Activated B cell treated with CpG ODN at 0.5 μM for 24 hours (primary cell): Measurements from ENCODE around the gene CHEK2. TPM values are rescaled to one million over a fixed set of nuclear protein-coding genes. Genes with fewer than 3 reads are reported as not detected.
A peak's percentile ranks its signal among the peaks of the same experiment; 100 is the strongest.

ENCODE experiments used
- ATAC-seq: fragments of 200-7000 bp; cut with Tn5 transposase; one replicate; pipeline ENCODE4 v1.10.0; 2021; ENCODE audit warnings: low read depth, mild to moderate bottlenecking, moderate library complexity
- CTCF ChIA-PET: fragments of 350-600 bp; sonication (Branson Sonifier 250); formaldehyde crosslinking; loops from one replicate; lab custom pipeline; 2021; ENCODE audit warnings: antibody characterized with exemption; lab: Charles Lee
- POLR2A ChIA-PET: fragments of 350-600 bp; sonication (Branson Sonifier 250); formaldehyde crosslinking; loops from one replicate; lab custom pipeline; 2021; ENCODE audit warnings: antibody characterized with exemption; lab: Charles Lee
- DNase-seq: peaks from one replicate; pipeline ENCODE4 v3.0.0; 2022
- H3K27ac Mint-ChIP-seq: one replicate; pipeline ENCODE4 v1.8.0; 2020; ENCODE audit warnings: mixed read lengths
- H3K27me3 Mint-ChIP-seq: one replicate; pipeline ENCODE4 v1.8.0; 2021; ENCODE audit warnings: mixed read lengths
- H3K36me3 Mint-ChIP-seq: one replicate; pipeline ENCODE4 v1.8.0; 2021; ENCODE audit warnings: low read depth, mixed read lengths
- H3K4me1 Mint-ChIP-seq: one replicate; pipeline ENCODE4 v1.8.0; 2021; ENCODE audit warnings: mixed read lengths
- H3K4me3 Mint-ChIP-seq: one replicate; pipeline ENCODE4 v1.8.0; 2020; ENCODE audit warnings: mild to moderate bottlenecking, mixed read lengths
- H3K9me3 Mint-ChIP-seq: one replicate; pipeline ENCODE4 v1.8.0; 2020; ENCODE audit warnings: mixed read lengths
- CTCF ChIP-seq: fragments of 200-600 bp; IDR thresholded peaks from one replicate; pipeline ENCODE4 v1.8.0; 2022; ENCODE audit warnings: antibody characterized with exemption, mild to moderate bottlenecking
- intact Hi-C: fragments of 100-400 bp; cut with micrococcal nuclease; formaldehyde crosslinking; loops from one replicate; pipeline ENCODE4 v1.15.1; 2024
- total RNA-seq: library from RNA; stranded (reverse); gene quantifications from 2 replicates; pipeline ENCODE4 v1.2.3, GENCODE V29; 2022

The CHEK2 gene
- total RNA-seq, 1 donor from 2014 or later, result 13.5 TPM

DNA sequence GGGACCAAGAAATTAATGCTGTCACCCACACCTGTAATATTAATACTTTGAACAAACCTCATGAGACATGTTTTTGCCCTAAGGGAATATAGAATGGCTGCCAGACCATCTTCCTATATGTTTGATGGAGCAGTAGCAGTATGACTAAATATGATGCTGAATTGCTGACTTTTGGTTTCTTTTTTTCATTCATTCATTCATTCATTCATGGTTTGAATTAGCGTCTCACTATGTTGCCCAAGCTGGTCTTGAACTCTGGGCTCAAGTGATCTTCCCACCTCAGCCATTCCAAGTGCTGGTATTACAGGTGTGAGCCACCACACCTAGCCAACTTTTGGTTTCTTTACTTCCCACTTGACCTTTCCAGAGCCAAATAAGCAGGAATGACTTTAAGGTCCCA lies 38.7 kb upstream of the CHEK2 start:
- no peak for DNase-seq
- TF ChIP-seq CTCF, result no peak
- Mint-ChIP-seq H3K9me3 (no peaks in the 10 kb centered on the region), H3K4me1 (peaks cover 12% of the 10 kb centered on the region), H3K36me3 (peaks cover 63% of the 10 kb centered on the region), H3K27ac (no peak overlapping the region), H3K4me3 (no peak overlapping the region), H3K27me3 (no peaks in the 10 kb centered on the region)
- ATAC-seq, result no peak
- intact Hi-C loops, result no loop called here
- ChIA-PET CTCF (interaction anchor here (1.8 kb wide), 1 partner anchor 180 kb away, joined by 6 read pairs; no protein-coding TSS in a partner anchor), POLR2A (interaction anchor here (1.1 kb wide), 1 partner anchor 23 kb away, joined by 3 read pairs; no protein-coding TSS in a partner anchor)

- Mint-ChIP-seq H3K4me3 (no peak overlapping the region), H3K9me3 (no peaks in the 10 kb centered on the region), H3K27ac (no peak overlapping the region), H3K36me3 (peaks cover 61% of the 10 kb centered on the region), H3K4me1 (peaks cover 15% of the 10 kb centered on the region), H3K27me3 (no peaks in the 10 kb centered on the region)
- ChIA-PET CTCF (interaction anchor here (1.8 kb wide), 1 partner anchor 179 kb away, joined by 6 read pairs; no protein-coding TSS in a partner anchor), POLR2A (no interaction called here)
- TF ChIP-seq CTCF, result no peak
- intact Hi-C loops, result no loop called here
- ATAC-seq (no peak), DNase-seq (no peak)
Measured at GRCh38 chr22:28779833-28780232, 38.2 kb upstream of the CHEK2 start.

DNA sequence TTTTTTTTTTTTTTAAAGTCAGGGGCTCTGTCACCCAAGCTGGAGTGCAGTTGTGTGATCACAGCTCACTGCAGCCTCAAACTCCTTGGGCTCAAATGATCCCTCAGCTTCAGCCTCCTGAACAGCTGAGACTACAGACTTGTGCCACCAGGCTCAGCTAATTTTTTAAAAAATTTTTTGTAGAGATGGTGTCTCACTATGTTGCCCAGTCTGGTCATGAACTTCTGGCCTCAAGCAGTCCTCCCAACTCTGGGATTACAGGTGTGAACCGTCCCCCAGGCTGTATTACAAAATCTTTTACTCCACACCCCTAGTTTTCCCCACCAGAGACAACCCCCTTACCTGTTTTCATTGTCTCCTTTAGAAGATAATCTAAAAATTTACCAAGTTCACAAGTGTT lies 32.8 kb upstream of the CHEK2 start:
- H3K4me3 Mint-ChIP-seq, result peak overlapping the region; percentile 46
- CTCF ChIA-PET, result interaction anchor here (2.4 kb wide), 1 partner anchor 174 kb away, joined by 6 read pairs; no protein-coding TSS in a partner anchor
- no peaks in the 10 kb centered on the region for H3K9me3 Mint-ChIP-seq
- DNase-seq (no peak), ATAC-seq (no peak)
- intact Hi-C loops, result no loop called here
- no peak for TF ChIP-seq CTCF
- H3K27me3 Mint-ChIP-seq, result no peaks in the 10 kb centered on the region
- POLR2A ChIA-PET, result interaction anchor here (0.6 to 2.6 kb wide), 7 partner anchors 14 to 99 kb away, joined by 3 to 23 read pairs (median 5); partner anchors contain the start of genes CHEK2, HSCB and XBP1
- peak overlapping the region; percentile 50 for H3K27ac Mint-ChIP-seq
- peaks cover 31% of the 10 kb centered on the region for H3K4me1 Mint-ChIP-seq
- H3K36me3 Mint-ChIP-seq, result peaks cover 38% of the 10 kb centered on the region

DNA sequence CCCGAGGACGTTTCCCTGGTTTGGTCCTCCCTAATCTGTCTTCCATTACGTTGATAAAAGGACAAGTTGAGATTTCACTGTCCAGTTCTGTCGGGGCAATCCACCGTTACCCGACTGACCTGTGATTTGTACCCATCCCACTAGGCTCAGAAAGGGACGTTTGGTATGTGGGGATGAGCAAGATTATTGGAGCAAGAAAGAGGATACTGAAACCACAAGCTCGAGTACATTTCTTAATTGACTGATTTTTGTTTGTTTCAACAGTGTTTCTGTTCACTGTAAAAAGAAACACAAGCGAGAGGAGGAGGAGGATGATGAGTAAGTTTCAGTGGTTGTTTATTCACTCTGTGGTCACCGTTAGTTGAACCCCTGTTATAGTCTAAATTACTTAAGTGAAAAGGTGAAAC lies 31.8 kb upstream of the CHEK2 start:
- peaks cover 1% of the 10 kb centered on the region for H3K9me3 Mint-ChIP-seq
- ATAC-seq, result no peak
- peak overlapping the region; percentile 91 for H3K4me3 Mint-ChIP-seq
- no peak for DNase-seq
- peak overlapping the region; percentile 90 for H3K27ac Mint-ChIP-seq
- H3K36me3 Mint-ChIP-seq, result peaks cover 38% of the 10 kb centered on the region
- no peaks in the 10 kb centered on the region for H3K27me3 Mint-ChIP-seq
- TF ChIP-seq CTCF, result no peak
- ChIA-PET CTCF (interaction anchor here (2.1 to 2.4 kb wide), 2 partner anchors 56 to 173 kb away, joined by 6 to 8 read pairs; no protein-coding TSS in a partner anchor), POLR2A (interaction anchor here (1.0 to 2.9 kb wide), 6 partner anchors 11 to 31 kb away, joined by 3 to 41 read pairs (median 8); partner anchors contain the start of genes CHEK2, HSCB and XBP1)
- intact Hi-C loops, result loop anchor here (1.0 to 2.0 kb wide), 4 partner anchors 17 to 95 kb away; partner anchors contain the start of gene TTC28
- peaks cover 28% of the 10 kb centered on the region for H3K4me1 Mint-ChIP-seq
